ENCODE data around the gene TNNI3. TPM values are rescaled to one million over a fixed set of nuclear protein-coding genes. Genes with fewer than 3 reads are reported as not detected.

The TNNI3 gene
- total and polyA plus RNA-seq, 9 of the 15 experiments (the other 6 are each of a cell fraction or from before 2014, with no cell fraction given), result 4.7 to 158 (median 42.0) TPM

GRCh38 chr19:55173714-55174409 is 16.3 kb upstream of the TNNI3 start (continued):
- TF ChIP-seq ZNF740 (CRISPR knock-in tag; IDR thresholded peaks at IDR 0.05), result peak; percentile 37; the same call in 1 of the 2 replicates
- no peak for TF ChIP-seq ZNF740 (tag; IDR thresholded peaks at IDR 0.05)
- no peak for TF ChIP-seq MYBL2 (IDR thresholded peaks at IDR 0.05; ENCODE audit: low read depth)
- no peak for TF ChIP-seq MYBL2 (CRISPR knock-in tag; IDR thresholded peaks at IDR 0.05; ENCODE audit: borderline replicate concordance)
- no peak for TF ChIP-seq SAP30 (IDR thresholded peaks at IDR 0.05; ENCODE audit: borderline replicate concordance, insufficient read depth, low read depth, low read length, poor library complexity, severe bottlenecking)
- no peak; the same call in 1 of the 2 replicates for TF ChIP-seq EP400 (IDR thresholded peaks at IDR 0.05)
- no peak for TF ChIP-seq ZNF133 (CRISPR knock-in tag; IDR thresholded peaks at IDR 0.05)
- no peak for TF ChIP-seq SIRT6 (IDR thresholded peaks at IDR 0.05; ENCODE audit: low read depth, low read length)
- no peak for TF ChIP-seq SMARCC2 (IDR thresholded peaks at IDR 0.05; ENCODE audit: low read depth)
- no peak for TF ChIP-seq SNIP1 (IDR thresholded peaks at IDR 0.05; ENCODE audit: low read depth)
- TF ChIP-seq MAZ (CRISPR knock-in tag; conservative IDR thresholded peaks at IDR 0.05 in 1 of 2, IDR thresholded peaks at IDR 0.05 in 1 of 2), result peak in 1 of 2 experiments; percentile 52; a peak in 2 of 4 replicates
- TF ChIP-seq CCNT2 (IDR thresholded peaks at IDR 0.05; ENCODE audit: borderline replicate concordance, extremely low read depth, insufficient read length, low read depth, low read length), result no peak
- TF ChIP-seq PHF8 (IDR thresholded peaks at IDR 0.05; ENCODE audit: borderline replicate concordance, low read length), result peak; percentile 51; the same call in 1 of the 2 replicates
- no peak for TF ChIP-seq ZNF77 (CRISPR knock-in tag; IDR thresholded peaks at IDR 0.05)
- peak in 1 of 2 experiments; percentile 68; a peak in 1 of 4 replicates for TF ChIP-seq RCOR1 (IDR thresholded peaks at IDR 0.05; ENCODE audit: borderline replicate concordance in 1 of 2, low read depth in 2 of 2, low read length in 2 of 2)
- no peak for TF ChIP-seq ZBED1 (IDR thresholded peaks at IDR 0.05)
- no peak for TF ChIP-seq ZEB2 (IDR thresholded peaks at IDR 0.05)
- peak; percentile 51; the same call in 1 of the 2 replicates for TF ChIP-seq GABPA (tag; conservative IDR thresholded peaks at IDR 0.05; ENCODE audit: low read depth)
- TF ChIP-seq ETS2 (tag; IDR thresholded peaks at IDR 0.05; ENCODE audit: borderline replicate concordance, poor library complexity, severe bottlenecking), result no peak
- no peak for TF ChIP-seq ZNF217 (CRISPR knock-in tag; IDR thresholded peaks at IDR 0.05)
- TF ChIP-seq TOE1 (IDR thresholded peaks at IDR 0.05; ENCODE audit: borderline replicate concordance), result no peak
- TF ChIP-seq TOE1 (CRISPR knock-in tag; IDR thresholded peaks at IDR 0.05; ENCODE audit: borderline replicate concordance, low read depth), result no peak
- TF ChIP-seq PRDM10 (IDR thresholded peaks at IDR 0.05; ENCODE audit: partially characterized antibody), result no peak
- no peak for TF ChIP-seq FOSL1 (tag; conservative IDR thresholded peaks at IDR 0.05)
- no peak for TF ChIP-seq NR2F6 (CRISPR knock-in tag; IDR thresholded peaks at IDR 0.05)
